Peyer's patch (tissue), 4 donors: Measurements from ENCODE around the gene SCUBE3.

Source experiments
- POLR2A ChIP-seq, 2 donors: fragments of 450-650 bp; IDR thresholded peaks; one replicate each; pipeline ENCODE4 v1.5.1; 2017; ENCODE audit warnings: antibody characterized with exemption in 2 of 2, mild to moderate bottlenecking in 2 of 2, moderate library complexity in 2 of 2
- TF ChIP-seq, protein P1 (sequence below), 6 experiments: fragments of 450-650 bp in 4 of 6; fragments of 200-600 bp in 2 of 6; sonication (generic) in 1 of 6; IDR thresholded peaks; one replicate each; pipeline ENCODE4 v1.5.1; 2017 to 2019; ENCODE audit warnings: antibody characterized with exemption in 6 of 6, mild to moderate bottlenecking in 3 of 6, moderate library complexity in 1 of 6

DNA sequence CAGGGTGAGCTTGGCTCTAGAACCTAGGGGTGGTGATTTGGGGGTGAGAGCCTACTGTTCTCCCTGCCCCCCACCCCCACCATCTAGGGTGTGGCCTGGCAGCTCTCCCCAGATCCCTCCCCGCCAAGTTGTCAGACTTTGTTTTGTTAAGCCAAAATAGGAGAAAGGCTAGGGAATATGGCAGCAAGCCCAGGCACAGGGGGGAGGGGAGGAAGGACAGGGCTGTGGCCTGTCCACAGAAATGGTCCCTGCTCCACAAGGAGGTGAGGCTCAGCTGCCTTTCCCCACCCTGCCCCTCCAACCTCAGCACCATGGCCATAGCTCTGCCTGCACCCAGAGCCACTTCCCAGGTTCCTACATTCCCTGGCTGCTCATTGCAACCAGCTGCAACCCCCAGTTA is 17.2 kb downstream of the SCUBE3 start:
- TF ChIP-seq, protein P1, sequence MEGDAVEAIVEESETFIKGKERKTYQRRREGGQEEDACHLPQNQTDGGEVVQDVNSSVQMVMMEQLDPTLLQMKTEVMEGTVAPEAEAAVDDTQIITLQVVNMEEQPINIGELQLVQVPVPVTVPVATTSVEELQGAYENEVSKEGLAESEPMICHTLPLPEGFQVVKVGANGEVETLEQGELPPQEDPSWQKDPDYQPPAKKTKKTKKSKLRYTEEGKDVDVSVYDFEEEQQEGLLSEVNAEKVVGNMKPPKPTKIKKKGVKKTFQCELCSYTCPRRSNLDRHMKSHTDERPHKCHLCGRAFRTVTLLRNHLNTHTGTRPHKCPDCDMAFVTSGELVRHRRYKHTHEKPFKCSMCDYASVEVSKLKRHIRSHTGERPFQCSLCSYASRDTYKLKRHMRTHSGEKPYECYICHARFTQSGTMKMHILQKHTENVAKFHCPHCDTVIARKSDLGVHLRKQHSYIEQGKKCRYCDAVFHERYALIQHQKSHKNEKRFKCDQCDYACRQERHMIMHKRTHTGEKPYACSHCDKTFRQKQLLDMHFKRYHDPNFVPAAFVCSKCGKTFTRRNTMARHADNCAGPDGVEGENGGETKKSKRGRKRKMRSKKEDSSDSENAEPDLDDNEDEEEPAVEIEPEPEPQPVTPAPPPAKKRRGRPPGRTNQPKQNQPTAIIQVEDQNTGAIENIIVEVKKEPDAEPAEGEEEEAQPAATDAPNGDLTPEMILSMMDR (IDR thresholded peaks at IDR 0.05) = no peak
- no peak for TF ChIP-seq POLR2A (IDR thresholded peaks at IDR 0.05)
